Neuron (in vitro differentiated cells): ENCODE measurements around the gene ARHGAP23.
"Not testable (repeated sequence)": the region's sequence is repeated elsewhere in the genome, so short reads cannot be mapped to it uniquely, and the experiment has no call there.

Experiments used
- H2AFZ ChIP-seq: one replicate; pipeline ENCODE4 v1.6.1; 2013; ENCODE audit warnings: low read depth, mild to moderate bottlenecking, inconsistent platforms, low read length, moderate library complexity
- H3K27me3 ChIP-seq: one replicate; pipeline ENCODE4 v1.6.1; 2013; ENCODE audit warnings: low read length; ENCODE audit not compliant: insufficient read depth
- H3K36me3 ChIP-seq: one replicate; pipeline ENCODE4 v1.6.1; 2013; ENCODE audit warnings: low read length; ENCODE audit not compliant: insufficient read depth
- H3K4me1 ChIP-seq: one replicate; pipeline ENCODE4 v1.6.1; 2013; ENCODE audit warnings: low read length; ENCODE audit not compliant: insufficient read depth
- H3K4me3 ChIP-seq: 2 replicates; pipeline ENCODE4 v1.5.1; 2013; ENCODE audit warnings: mild to moderate bottlenecking, low read length, moderate library complexity
- H3K9me3 ChIP-seq: one replicate; pipeline ENCODE4 v1.6.1; 2013; ENCODE audit warnings: low read length

Gene ARHGAP23

DNA sequence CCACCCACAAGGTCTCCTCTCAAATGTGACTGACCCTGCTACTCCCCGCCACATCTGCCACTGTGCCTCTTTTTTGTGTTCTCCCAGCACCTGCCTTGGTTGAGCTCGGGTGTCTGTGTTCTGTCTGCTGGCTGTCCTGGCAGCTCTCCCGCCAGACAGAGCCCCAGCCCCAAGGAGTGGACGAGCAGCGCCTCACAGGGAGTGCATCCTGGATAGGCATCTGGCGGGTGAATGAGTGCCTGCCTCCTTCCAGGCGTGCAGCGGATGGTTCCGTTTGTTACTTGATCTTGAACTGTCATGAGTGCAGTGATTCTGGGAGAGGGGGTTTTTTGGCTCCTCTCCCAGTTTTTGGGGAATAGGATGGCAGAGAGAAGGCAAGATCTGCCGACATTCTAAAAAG, 99.9 kb downstream of the ARHGAP23 start:
- not testable (repeated sequence) for H3K36me3 ChIP-seq, H3K9me3 ChIP-seq, H3K27me3 ChIP-seq, H2AFZ ChIP-seq, H3K4me3 ChIP-seq
- peaks cover 32% of the 10 kb centered on the region for H3K4me1 ChIP-seq

DNA sequence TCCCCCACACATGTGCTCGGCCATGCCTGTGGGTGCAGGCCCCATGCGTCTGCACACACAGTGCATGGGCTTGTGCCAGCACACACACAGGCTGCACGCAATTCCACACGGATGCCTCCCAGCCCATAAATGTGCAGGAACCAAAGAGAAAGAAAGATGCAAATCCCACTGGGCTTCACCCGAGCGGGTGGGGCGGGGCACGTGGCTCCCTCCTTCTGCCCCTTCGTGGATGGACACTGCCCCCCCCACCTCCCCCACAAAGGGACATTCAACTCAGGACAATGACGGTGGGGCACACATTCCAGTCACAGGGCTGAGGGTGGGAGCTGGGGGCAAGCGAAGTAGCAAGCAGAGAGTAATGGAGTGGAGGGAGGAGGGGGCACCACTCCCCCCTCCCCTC, 102.6 kb downstream of the ARHGAP23 start:
- H3K4me3 ChIP-seq, H3K9me3 ChIP-seq, H3K36me3 ChIP-seq, H2AFZ ChIP-seq, H3K27me3 ChIP-seq: not testable (repeated sequence)
- peaks cover 37% of the 10 kb centered on the region for H3K4me1 ChIP-seq

DNA sequence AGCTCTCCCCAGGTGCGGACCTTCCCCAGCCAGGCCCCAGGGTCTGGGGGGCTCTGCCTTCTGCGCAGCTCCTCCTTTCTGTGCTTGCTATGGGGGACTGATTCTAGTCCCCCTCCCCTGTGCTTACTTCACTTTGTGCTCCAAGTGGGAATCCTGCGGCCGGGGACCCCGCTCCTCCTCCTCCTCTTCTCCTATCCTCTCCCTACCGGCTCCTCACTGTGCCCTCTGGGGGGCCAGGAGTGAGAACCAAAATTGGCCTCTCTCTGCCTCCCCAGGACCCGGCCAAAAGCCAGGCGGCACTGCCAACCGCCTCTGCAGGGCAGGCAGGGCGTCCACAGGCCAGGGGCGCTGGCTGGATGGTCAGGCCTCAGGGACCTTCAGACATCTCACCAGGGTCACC, 103.5 kb downstream of the ARHGAP23 start:
- not testable (repeated sequence) for H3K27me3 ChIP-seq, H3K36me3 ChIP-seq, H3K4me3 ChIP-seq, H3K9me3 ChIP-seq, H2AFZ ChIP-seq
- H3K4me1 ChIP-seq, result peaks cover 37% of the 10 kb centered on the region

DNA sequence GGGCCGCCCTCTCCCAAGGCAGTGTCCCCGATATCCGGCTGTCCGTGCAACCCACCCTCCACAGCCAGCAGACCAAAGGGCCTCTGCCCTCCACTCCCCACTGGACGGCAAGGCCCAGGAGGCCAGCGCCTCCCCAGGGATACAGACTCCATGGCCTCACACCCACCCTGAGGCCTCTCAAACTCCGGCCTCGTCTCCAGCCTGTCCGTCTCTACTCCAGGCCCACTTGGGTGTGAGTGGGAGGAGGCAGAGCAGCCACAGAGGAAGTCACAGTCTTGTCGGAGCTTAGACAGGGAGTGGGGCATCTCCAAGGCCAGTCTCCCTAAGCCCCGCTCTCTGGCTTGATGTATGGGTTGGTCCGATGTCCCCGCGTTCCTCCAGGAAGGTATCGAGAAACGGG, 104.2 kb downstream of the ARHGAP23 start:
- Histone ChIP-seq H3K9me3 (no peaks in the 10 kb centered on the region), H3K27me3 (no peaks in the 10 kb centered on the region), H3K4me3 (no peak overlapping the region), H2AFZ (no peak overlapping the region), H3K36me3 (no peaks in the 10 kb centered on the region), H3K4me1 (peaks cover 37% of the 10 kb centered on the region)

DNA sequence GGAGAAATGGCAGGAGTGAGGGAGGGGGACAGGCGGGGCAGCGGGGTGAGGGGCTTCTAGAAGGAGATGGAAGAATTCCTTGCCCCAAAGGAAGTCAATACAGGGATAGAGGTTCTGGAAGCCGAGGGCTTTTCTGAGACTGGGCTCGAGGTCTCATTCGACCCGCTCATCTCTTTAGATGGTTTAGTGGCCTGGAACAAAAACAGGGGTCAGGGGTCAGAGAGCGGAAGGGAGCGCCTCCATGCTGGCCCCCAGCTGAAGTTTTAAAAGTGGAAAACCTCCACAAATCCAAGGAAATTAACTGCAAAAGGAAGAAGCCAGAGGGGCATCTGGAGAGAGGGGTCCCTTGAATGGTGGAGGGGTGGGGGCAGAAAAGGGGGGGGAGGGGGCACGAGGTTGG, 105.0 kb downstream of the ARHGAP23 start:
- Histone ChIP-seq H3K27me3 (no peaks in the 10 kb centered on the region), H3K4me3 (no peak overlapping the region), H3K36me3 (no peaks in the 10 kb centered on the region), H3K4me1 (peaks cover 37% of the 10 kb centered on the region), H2AFZ (no peak overlapping the region), H3K9me3 (no peaks in the 10 kb centered on the region)

DNA sequence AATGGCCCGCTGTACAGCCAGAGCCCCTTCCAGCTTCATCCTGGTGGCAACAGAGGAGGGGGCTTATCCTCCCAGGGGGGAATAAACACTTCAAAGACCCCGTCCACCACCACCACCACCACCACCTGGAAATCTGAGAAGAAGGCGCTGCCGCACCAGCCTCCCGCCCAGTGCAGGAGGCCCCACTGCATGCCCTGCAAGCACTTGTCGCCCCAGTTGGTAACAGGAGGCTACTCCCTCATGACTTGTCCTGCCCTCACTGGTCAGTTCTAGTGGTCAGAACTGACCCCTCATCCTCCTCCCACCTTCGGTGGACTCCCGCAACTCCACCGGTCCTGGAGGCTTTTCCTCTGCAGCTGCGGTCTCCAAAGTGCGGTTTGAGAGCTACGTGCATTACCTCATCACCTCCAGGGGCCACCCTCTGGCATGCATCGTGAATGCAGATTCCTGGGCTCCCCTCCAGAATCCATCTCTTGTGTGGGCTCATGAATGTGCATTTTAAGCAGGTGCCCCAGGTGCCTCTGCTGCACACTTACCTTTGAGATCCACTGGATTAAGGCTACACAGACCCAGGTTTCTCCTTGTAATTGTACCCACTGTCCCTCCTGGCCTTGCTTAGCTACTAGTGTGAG, 105.7 kb downstream of the ARHGAP23 start:
- no peak overlapping the region for H2AFZ ChIP-seq
- no peaks in the 10 kb centered on the region for H3K36me3 ChIP-seq
- H3K4me3 ChIP-seq, result no peak overlapping the region
- no peaks in the 10 kb centered on the region for H3K9me3 ChIP-seq
- H3K27me3 ChIP-seq, result no peaks in the 10 kb centered on the region
- H3K4me1 ChIP-seq, result peaks cover 37% of the 10 kb centered on the region

DNA sequence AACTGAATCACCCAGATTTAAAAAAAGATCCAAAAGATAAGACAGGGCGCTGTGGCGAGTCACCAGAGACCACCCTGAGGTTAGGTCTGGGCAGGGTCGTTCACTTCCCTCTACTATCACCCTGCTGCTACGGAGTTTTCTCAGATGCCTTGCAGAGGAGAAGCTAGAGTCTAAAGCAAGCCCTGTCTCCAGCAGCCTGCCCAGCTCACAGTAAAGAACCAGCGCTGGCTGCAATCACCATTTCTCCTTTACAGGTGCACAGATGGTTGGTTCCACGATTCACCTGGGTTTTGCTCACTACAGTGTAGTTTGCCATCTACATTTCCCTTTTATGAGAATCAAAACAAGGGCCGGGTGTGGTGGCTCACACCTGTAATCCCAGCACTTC, 106.2 kb downstream of the ARHGAP23 start:
- Histone ChIP-seq H3K4me1 (peaks cover 37% of the 10 kb centered on the region), H3K9me3 (no peaks in the 10 kb centered on the region), H3K36me3 (no peaks in the 10 kb centered on the region), H3K4me3 (no peak overlapping the region), H2AFZ (no peak overlapping the region), H3K27me3 (no peaks in the 10 kb centered on the region)

DNA sequence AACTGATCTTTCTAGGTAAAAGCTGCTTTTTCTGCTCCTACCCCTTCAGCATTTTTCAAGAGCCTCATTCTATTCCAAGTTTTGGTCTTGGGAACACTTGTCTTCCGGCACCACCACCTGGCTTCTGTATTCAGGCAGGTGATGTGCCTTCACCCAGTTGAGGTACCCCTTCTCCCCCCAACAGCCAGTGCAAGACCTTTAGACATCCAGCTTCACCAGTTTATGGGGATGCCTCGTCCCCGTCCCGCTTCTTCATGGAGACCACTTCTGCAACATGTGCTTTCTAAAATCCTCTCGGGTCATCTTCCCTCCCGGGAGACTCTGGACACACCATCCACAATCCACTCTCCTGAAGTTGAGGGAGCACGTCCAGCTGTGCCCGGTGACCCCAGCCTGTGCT, 107.6 kb downstream of the ARHGAP23 start:
- no peak overlapping the region for H3K4me3 ChIP-seq

DNA sequence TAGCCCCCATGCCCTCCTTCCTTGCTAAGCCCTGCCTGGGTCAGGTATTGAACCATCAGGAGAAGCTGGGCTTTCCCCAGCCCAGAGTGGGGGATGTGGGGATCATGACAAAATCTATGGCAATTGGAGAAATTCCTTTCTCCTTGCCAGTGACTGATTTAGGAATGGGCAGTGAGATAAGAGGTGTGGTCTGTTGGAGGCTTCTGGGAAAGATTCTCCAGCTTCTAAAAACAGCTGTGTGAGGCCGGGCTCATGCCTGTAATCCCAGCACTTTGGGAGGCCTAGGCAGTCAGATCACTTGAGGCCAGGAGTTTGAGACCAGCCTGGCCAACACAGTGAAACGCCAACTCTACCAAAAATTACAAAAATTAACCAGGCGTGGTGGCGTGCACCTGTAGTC, 108.4 kb downstream of the ARHGAP23 start:
- no peaks in the 10 kb centered on the region for H3K9me3 ChIP-seq
- H3K4me3 ChIP-seq, result no peak overlapping the region
- peaks cover 25% of the 10 kb centered on the region for H3K4me1 ChIP-seq
- no peak overlapping the region for H2AFZ ChIP-seq
- H3K36me3 ChIP-seq, result no peaks in the 10 kb centered on the region
- H3K27me3 ChIP-seq, result no peaks in the 10 kb centered on the region

More for the DNA sequence above, 107.6 kb downstream of the ARHGAP23 start:
- H3K4me1 ChIP-seq, result peaks cover 29% of the 10 kb centered on the region
- H2AFZ ChIP-seq, result no peak overlapping the region
- no peaks in the 10 kb centered on the region for H3K27me3 ChIP-seq
- H3K9me3 ChIP-seq, result no peaks in the 10 kb centered on the region
- no peaks in the 10 kb centered on the region for H3K36me3 ChIP-seq

DNA sequence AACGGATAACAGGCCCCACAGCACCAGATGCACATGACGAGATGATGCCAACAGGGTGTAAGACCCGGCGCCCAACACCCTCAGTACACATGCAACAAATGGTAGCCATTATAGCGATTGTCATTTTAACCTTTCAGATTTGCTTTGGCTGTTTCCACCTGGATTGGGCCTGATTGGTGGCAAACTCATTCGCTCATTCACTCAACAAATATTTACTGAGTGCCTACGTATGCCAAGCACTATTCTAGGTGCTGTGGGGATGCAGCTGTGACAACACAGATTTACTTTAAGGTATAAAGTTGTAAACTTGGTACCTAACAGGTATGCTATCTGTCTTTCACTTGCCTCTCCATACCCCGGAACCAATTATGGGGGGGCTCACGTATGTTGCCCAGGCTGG, 110.6 kb downstream of the ARHGAP23 start:
- no peaks in the 10 kb centered on the region for H3K27me3 ChIP-seq
- H3K4me3 ChIP-seq, result no peak overlapping the region
- H3K36me3 ChIP-seq, result no peaks in the 10 kb centered on the region
- no peaks in the 10 kb centered on the region for H3K9me3 ChIP-seq
- H2AFZ ChIP-seq, result no peak overlapping the region
- peaks cover 5% of the 10 kb centered on the region for H3K4me1 ChIP-seq

DNA sequence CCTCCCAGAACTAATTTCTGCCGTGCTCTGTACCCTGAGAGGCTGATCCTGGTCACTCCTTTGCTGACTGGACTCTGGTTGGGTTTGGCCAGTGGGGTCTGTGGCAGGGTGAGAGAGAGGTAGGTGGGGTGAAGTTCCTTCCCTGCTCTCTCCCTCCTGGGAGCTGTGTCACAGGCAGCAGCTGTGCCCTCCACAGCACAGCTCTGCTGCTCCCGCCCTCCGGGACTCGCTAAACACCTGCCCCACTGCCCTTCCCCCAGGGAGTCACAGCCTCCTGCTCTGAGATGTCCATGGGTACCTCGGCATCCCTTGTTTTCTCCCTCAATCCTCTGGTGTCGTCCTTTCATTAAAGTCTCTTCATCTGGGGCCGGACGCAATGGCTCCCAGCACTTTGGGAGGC, 111.1 kb downstream of the ARHGAP23 start:
- Histone ChIP-seq H2AFZ (no peak overlapping the region), H3K36me3 (no peaks in the 10 kb centered on the region), H3K4me1 (no peaks in the 10 kb centered on the region), H3K27me3 (no peaks in the 10 kb centered on the region), H3K9me3 (no peaks in the 10 kb centered on the region), H3K4me3 (no peak overlapping the region)

DNA sequence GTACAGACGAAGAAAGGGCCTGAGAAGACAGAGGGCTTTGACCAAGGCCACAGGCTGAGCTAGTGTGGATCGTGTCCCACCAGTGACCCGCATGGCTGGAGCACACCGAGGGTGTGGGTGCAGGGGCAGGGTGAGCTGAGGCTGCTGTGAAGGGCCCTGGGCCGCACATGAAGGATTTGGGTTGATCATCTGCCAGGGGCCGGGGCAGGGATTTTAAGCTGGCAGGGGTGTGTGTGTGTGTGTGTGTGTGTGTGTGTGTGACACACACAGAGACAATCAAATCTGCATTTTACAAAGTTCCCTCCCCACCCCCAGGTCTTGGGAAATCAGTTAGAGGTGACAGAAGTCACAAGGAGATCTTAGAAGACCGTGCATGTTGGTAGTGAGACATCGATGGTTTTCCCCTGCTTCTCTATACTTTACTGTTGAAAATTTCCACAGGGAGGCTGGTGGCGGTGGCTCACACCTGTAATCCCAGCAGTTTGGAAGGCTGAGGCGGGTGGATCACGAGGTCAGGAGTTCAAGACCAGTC, 112.3 kb downstream of the ARHGAP23 start:
- Histone ChIP-seq H2AFZ (no peak overlapping the region), H3K9me3 (no peaks in the 10 kb centered on the region), H3K4me1 (no peaks in the 10 kb centered on the region), H3K27me3 (no peaks in the 10 kb centered on the region), H3K4me3 (no peak overlapping the region), H3K36me3 (no peaks in the 10 kb centered on the region)

DNA sequence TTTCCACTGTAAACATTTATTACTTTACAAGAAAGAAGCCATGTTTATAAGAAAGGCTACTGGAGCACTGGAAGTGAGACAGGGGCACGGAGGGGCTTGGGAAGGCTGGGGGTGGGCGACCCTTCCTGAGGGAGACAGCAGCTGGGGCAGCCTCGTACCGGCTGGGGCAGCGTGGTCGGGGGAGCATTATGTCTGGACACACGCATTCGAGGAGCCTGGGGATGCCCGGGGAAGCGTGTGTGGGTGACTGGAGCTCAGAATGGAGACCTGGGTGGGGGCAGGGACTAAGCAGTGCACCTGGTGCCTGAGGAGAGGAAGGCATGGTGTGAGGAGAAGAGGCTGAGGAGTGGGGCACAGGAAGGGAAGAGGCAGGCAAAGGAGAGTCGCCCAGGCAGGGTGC, 113.0 kb downstream of the ARHGAP23 start:
- Histone ChIP-seq H2AFZ (no peak overlapping the region), H3K27me3 (no peaks in the 10 kb centered on the region), H3K9me3 (no peaks in the 10 kb centered on the region), H3K4me1 (no peaks in the 10 kb centered on the region), H3K36me3 (no peaks in the 10 kb centered on the region), H3K4me3 (no peak overlapping the region)

DNA sequence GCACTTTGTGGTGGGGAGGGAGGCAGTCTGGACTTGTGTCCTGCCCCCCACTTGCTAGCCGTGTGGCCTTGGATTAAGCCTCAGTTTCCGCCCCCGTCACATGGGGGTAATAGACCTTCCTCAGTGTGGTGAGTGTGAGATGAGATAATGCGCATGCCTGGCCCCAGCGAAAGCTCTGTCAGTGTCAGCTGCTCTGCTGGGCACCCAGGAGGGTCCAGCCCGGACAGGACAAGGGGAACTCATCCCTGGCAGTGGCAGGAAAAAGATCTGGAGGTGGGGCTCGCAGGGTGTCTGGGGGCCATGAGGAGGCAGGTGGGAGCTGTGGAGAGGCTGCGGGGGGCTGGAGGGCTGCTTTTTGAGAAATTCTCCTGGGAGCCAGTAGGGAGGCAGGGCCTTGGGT, 114.0 kb downstream of the ARHGAP23 start:
- no peaks in the 10 kb centered on the region for H3K36me3 ChIP-seq
- H3K9me3 ChIP-seq, result no peaks in the 10 kb centered on the region
- no peaks in the 10 kb centered on the region for H3K4me1 ChIP-seq
- no peak overlapping the region for H3K4me3 ChIP-seq
- H2AFZ ChIP-seq, result no peak overlapping the region
- H3K27me3 ChIP-seq, result no peaks in the 10 kb centered on the region
